A673 (cell line): ENCODE measurements around the gene SMC4.

Experiments used
- CTCF ChIP-seq: fragments of 300-800, 200-600 bp; sonication (generic); conservative IDR thresholded peaks from 2 replicates; pipeline ENCODE4 v1.5.1; 2017; ENCODE audit warnings: low read depth, mild to moderate bottlenecking, antibody characterized with exemption, low read length, moderate library complexity, mixed read lengths
- EZH2 ChIP-seq: fragments of 200-600 bp; sonication (generic); IDR thresholded peaks from 2 replicates; pipeline ENCODE4 v1.6.1; 2017; ENCODE audit warnings: borderline replicate concordance, low read depth, mild to moderate bottlenecking, mixed read lengths, antibody characterized with exemption, low read length; ENCODE audit not compliant: poor library complexity, severe bottlenecking

- no peak for TF ChIP-seq CTCF
- TF ChIP-seq EZH2: no peak
Observed at GRCh38 chr3:160472344-160472743, 72.9 kb downstream of the SMC4 start.
